ENCODE measurements around the gene LBHD1. TPM values are rescaled to one million over a fixed set of nuclear protein-coding genes. Genes with fewer than 3 reads are reported as not detected.
"Not testable (repeated sequence)": the region's sequence is repeated elsewhere in the genome, so short reads cannot be mapped to it uniquely, and the experiment has no call there.

The LBHD1 gene
- polyA plus RNA-seq, 3 donors: 1.9 to 9.1 (median 2.9) TPM

GRCh38 chr11:62621027-62621566 lies 51.0 kb downstream of the LBHD1 start:
- H3K36me3 Mint-ChIP-seq: peaks cover 33 to 50% of the 10 kb centered on the region in 2 donors
- no peak for TF ChIP-seq CTCF (IDR thresholded peaks at IDR 0.05)
- intact Hi-C loops (cut with micrococcal nuclease): no loop called here
- Histone ChIP-seq H3K9ac (ENCODE audit: insufficient read depth, low read length, poor library complexity, severe bottlenecking) (peak overlapping the region; percentile 72), H3K9me3 (replicated peaks in 1 of 2; ENCODE audit: control insufficient read depth in 1 of 2, insufficient read depth in 1 of 2, low read length in 2 of 2) (no peaks in the 10 kb centered on the region), H3K36me3 (replicated peaks in 1 of 2; ENCODE audit: control insufficient read depth in 1 of 2, insufficient read depth in 2 of 2, low read length in 2 of 2) (peaks cover 21 to 38% of the 10 kb centered on the region in 2 donors), H3K27me3 (ENCODE audit: control insufficient read depth in 2 of 2, insufficient read depth in 2 of 2, low read length in 2 of 2) (no peaks in the 10 kb centered on the region), H3K4me2 (replicated peaks; ENCODE audit: extremely low read depth, low read length, poor library complexity, severe bottlenecking) (peak overlapping the region; percentile 97), H3K79me2 (ENCODE audit: insufficient read depth, low read length) (peaks cover 21% of the 10 kb centered on the region), H2AFZ (ENCODE audit: insufficient read depth, low read depth, low read length, poor library complexity, severe bottlenecking) (peak overlapping the region; percentile 91), H3K4me1 (ENCODE audit: control insufficient read depth in 1 of 2, insufficient read depth in 2 of 2, low read length in 2 of 2) (peaks cover 18 to 24% of the 10 kb centered on the region in 2 donors), H4K20me1 (ENCODE audit: insufficient read depth, low read length) (no peaks in the 10 kb centered on the region), H3K4me3 (replicated peaks in 1 of 3; ENCODE audit: low read depth in 2 of 3, low read length in 3 of 3) (peak overlapping the region; percentile 69 to 91 (median 87)), H3K27ac (ENCODE audit: low read depth in 1 of 2, low read length in 2 of 2) (peak overlapping the region; percentile 76 to 95)
- peak overlapping the region; percentile 96 to 99 for H3K4me3 Mint-ChIP-seq
- H3K27ac Mint-ChIP-seq: peak overlapping the region; percentile 84 to 97 (median 94)
- no peaks in the 10 kb centered on the region for H3K9me3 Mint-ChIP-seq
- WGBS (ENCODE audit: insufficient coverage): 16% methylated on average over 5 of the region's 8 CpGs
- DNase-seq: no peak
- H3K27me3 Mint-ChIP-seq (ENCODE audit: low read depth in 3 of 3): no peaks in the 10 kb centered on the region
- peaks cover 18% of the 10 kb centered on the region for H3K4me1 Mint-ChIP-seq

GRCh38 chr11:62616957-62617356 lies 55.1 kb downstream of the LBHD1 start:
- not testable (repeated sequence) for H3K4me3 Mint-ChIP-seq; H3K9me3 Mint-ChIP-seq; H3K27me3 Mint-ChIP-seq (ENCODE audit: low read depth in 3 of 3); DNase-seq; H3K27me3 ChIP-seq (ENCODE audit: control insufficient read depth in 2 of 2, insufficient read depth in 2 of 2, low read length in 2 of 2); H3K9ac ChIP-seq (ENCODE audit: insufficient read depth, low read length, poor library complexity, severe bottlenecking); H3K4me3 ChIP-seq (replicated peaks in 1 of 3; ENCODE audit: low read depth in 2 of 3, low read length in 3 of 3); H3K9me3 ChIP-seq (replicated peaks in 1 of 2; ENCODE audit: control insufficient read depth in 1 of 2, insufficient read depth in 1 of 2, low read length in 2 of 2); H4K20me1 ChIP-seq (ENCODE audit: insufficient read depth, low read length); H3K4me2 ChIP-seq (replicated peaks; ENCODE audit: extremely low read depth, low read length, poor library complexity, severe bottlenecking); H3K27ac ChIP-seq (ENCODE audit: low read depth in 1 of 2, low read length in 2 of 2); H2AFZ ChIP-seq (ENCODE audit: insufficient read depth, low read depth, low read length, poor library complexity, severe bottlenecking); H3K27ac Mint-ChIP-seq
- 94% methylated on average over 2 of the region's 14 CpGs for WGBS (ENCODE audit: insufficient coverage)
- H3K4me1 Mint-ChIP-seq: peaks cover 20% of the 10 kb centered on the region
- H3K79me2 ChIP-seq (ENCODE audit: insufficient read depth, low read length): peaks cover 21% of the 10 kb centered on the region
- intact Hi-C loops (cut with micrococcal nuclease): loop anchor here in 1 of 2 donors (10.0 kb wide), 1 partner anchor 238 kb away; no protein-coding TSS in a partner anchor
- H3K4me1 ChIP-seq (ENCODE audit: control insufficient read depth in 1 of 2, insufficient read depth in 2 of 2, low read length in 2 of 2): peaks cover 18 to 26% of the 10 kb centered on the region in 2 donors
- H3K36me3 ChIP-seq (replicated peaks in 1 of 2; ENCODE audit: control insufficient read depth in 1 of 2, insufficient read depth in 2 of 2, low read length in 2 of 2): peaks cover 14 to 32% of the 10 kb centered on the region in 2 donors
- peaks cover 25 to 45% of the 10 kb centered on the region in 2 donors for H3K36me3 Mint-ChIP-seq
